PC-9 (cell line): ENCODE data around the gene FOXA1. TPM values are rescaled to one million over a fixed set of nuclear protein-coding genes. Genes with fewer than 3 reads are reported as not detected.

Source experiments
- BruUV-seq: library from RNA; stranded (reverse); fragments of 400-500 nt; replicated peaks from 2 replicates; lab custom pipeline; 2021; lab: Mats Ljungman, UMichigan
- CTCF ChIA-PET: fragments of 300-600 bp; sonication (Branson Sonifier 250); formaldehyde crosslinking; loops from one replicate; lab custom pipeline; 2022; ENCODE audit warnings: antibody characterized with exemption; lab: Charles Lee
- POLR2A ChIA-PET: fragments of 300-600 bp; sonication (Branson Sonifier 250); formaldehyde crosslinking; loops from one replicate; lab custom pipeline; 2022; ENCODE audit warnings: antibody characterized with exemption; ENCODE audit not compliant: unreplicated experiment; lab: Charles Lee
- DNase-seq, 2 experiments: peaks; one replicate each; pipeline versions ENCODE4 v3.0.0 to v3.0.0-alpha.2; 2015 to 2022; ENCODE audit warnings: mixed read lengths in 1 of 2
- H2AFZ ChIP-seq: fragments of 200-600 bp; sonication (generic); 2 replicates; pipeline ENCODE4 v1.8.1; 2017; ENCODE audit warnings: antibody characterized with exemption
- H3F3A ChIP-seq: fragments of 200-600 bp; sonication (generic); 2 replicates; pipeline ENCODE4 v1.8.1; 2017; ENCODE audit warnings: antibody characterized with exemption, mild to moderate bottlenecking, low read depth; ENCODE audit not compliant: insufficient read depth
- H3K27ac ChIP-seq: fragments of 200-600 bp; sonication (generic); 2 replicates; pipeline ENCODE4 v1.6.1; 2016; ENCODE audit warnings: mixed run types
- H3K27me3 ChIP-seq: fragments of 200-600 bp; sonication (generic); 2 replicates; pipeline ENCODE4 v1.6.1; 2016; ENCODE audit warnings: low read depth, mixed run types; ENCODE audit not compliant: insufficient read depth
- H3K36me3 ChIP-seq: fragments of 200-600 bp; sonication (generic); 2 replicates; pipeline ENCODE4 v1.6.1; 2016; ENCODE audit warnings: low read depth, mixed run types
- H3K4me1 ChIP-seq: fragments of 200-600 bp; sonication (generic); replicated peaks from 2 replicates; pipeline ENCODE4 v1.6.1; 2016; ENCODE audit warnings: mixed run types; ENCODE audit not compliant: insufficient read depth
- H3K4me2 ChIP-seq: fragments of 200-600 bp; sonication (generic); 2 replicates; pipeline ENCODE4 v1.6.1; 2017; ENCODE audit warnings: mixed run types
- H3K4me3 ChIP-seq: fragments of 200-600 bp; sonication (generic); 2 replicates; pipeline ENCODE4 v1.6.1; 2016; ENCODE audit warnings: mixed run types
- H3K79me2 ChIP-seq: fragments of 200-600 bp; sonication (generic); 2 replicates; pipeline ENCODE4 v1.6.1; 2017; ENCODE audit warnings: low read depth, mixed run types
- H3K9me2 ChIP-seq: fragments of 200-600 bp; sonication (generic); 2 replicates; pipeline ENCODE4 v1.8.1; 2017; ENCODE audit warnings: mild to moderate bottlenecking; ENCODE audit not compliant: insufficient read depth
- H3K9me3 ChIP-seq: fragments of 200-600 bp; sonication (generic); 2 replicates; pipeline ENCODE4 v1.8.1; 2016; ENCODE audit warnings: low read depth; ENCODE audit not compliant: insufficient read depth
- H4K20me1 ChIP-seq: fragments of 200-600 bp; sonication (generic); 2 replicates; pipeline ENCODE4 v1.8.1; 2017; ENCODE audit not compliant: insufficient read depth
- EZH2 ChIP-seq: fragments of 200-600 bp; sonication (generic); IDR thresholded peaks from 2 replicates; pipeline ENCODE4 v1.8.0; 2017; ENCODE audit warnings: antibody characterized with exemption, low read depth
- intact Hi-C: fragments of 100-400 bp; cut with micrococcal nuclease; formaldehyde crosslinking; loops from one replicate; pipeline ENCODE4 v1.10.0; 2022; ENCODE audit not compliant: unreplicated experiment
- total RNA-seq: library from RNA; stranded (reverse); gene quantifications from 2 replicates; pipeline ENCODE4 v1.2.3, GENCODE V29; 2021
- TF ChIP-seq, protein P1 (sequence below): fragments of 200-600 bp; sonication (generic); conservative IDR thresholded peaks from 2 replicates; pipeline ENCODE4 v1.6.1; 2017; ENCODE audit warnings: mixed run types, antibody characterized with exemption, mild to moderate bottlenecking, moderate library complexity

Gene FOXA1
- total RNA-seq, 1 experiment from 2014 or later = 35.4 TPM

DNA sequence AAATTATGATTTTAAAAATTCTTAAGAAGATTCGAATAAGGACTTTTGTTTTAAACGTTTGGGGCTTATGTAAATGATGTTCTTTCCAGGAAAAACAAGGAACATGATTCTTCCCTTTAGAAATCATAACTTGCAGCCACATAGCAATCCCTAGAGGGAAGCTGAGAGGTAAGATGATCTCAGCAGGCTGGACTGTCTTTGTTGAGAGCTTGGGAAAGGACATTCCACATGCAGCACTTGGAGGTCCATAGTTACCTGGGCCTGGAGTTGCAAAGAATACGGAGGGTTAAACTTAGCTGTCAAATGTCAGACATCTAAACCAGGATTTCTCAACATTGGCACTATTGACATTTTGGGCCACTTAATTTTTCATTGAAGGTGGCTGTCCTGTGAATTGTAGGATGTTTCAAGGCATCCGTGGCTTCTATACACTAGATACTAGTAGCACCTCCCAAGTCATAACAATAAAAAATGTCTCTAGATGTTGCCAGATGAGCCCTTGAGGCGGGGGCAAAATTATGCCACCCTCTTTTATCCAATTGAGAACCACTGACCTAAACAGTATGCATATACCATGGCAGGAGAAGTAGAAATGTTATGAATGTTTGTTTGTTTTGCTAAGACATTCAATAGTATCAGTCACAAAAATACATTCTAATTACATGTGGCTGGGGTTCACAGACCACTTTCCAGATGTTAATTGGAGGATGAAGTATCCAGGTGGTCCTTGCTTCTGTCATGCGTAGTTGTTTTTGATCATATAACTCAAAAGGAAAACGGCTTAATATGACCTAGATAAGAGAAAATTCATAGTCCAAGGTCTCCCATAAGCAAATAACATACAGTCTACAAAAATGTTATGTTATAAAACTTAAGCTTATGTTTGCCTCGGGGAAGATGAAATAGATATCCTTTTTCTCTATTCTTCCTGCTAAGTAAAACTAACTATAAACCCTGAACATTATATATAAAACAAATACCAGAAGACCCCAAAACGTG, 30.8 kb upstream of the FOXA1 start:
- no peak for DNase-seq
- Histone ChIP-seq H3F3A (no peaks in the 10 kb centered on the region), H3K4me3 (no peak overlapping the region), H3K4me2 (no peak overlapping the region), H3K9me2 (no peaks in the 10 kb centered on the region), H3K27ac (no peak overlapping the region), H4K20me1 (no peaks in the 10 kb centered on the region), H3K9me3 (no peaks in the 10 kb centered on the region), H3K79me2 (no peaks in the 10 kb centered on the region), H3K36me3 (no peaks in the 10 kb centered on the region), H3K4me1 (peaks cover 14% of the 10 kb centered on the region), H2AFZ (no peak overlapping the region), H3K27me3 (no peaks in the 10 kb centered on the region)
- ChIA-PET POLR2A (no interaction called here), CTCF (interaction anchor here (0.7 kb wide), 1 partner anchor 27 kb away, joined by 4 read pairs; no protein-coding TSS in a partner anchor)
- TF ChIP-seq, protein P1, sequence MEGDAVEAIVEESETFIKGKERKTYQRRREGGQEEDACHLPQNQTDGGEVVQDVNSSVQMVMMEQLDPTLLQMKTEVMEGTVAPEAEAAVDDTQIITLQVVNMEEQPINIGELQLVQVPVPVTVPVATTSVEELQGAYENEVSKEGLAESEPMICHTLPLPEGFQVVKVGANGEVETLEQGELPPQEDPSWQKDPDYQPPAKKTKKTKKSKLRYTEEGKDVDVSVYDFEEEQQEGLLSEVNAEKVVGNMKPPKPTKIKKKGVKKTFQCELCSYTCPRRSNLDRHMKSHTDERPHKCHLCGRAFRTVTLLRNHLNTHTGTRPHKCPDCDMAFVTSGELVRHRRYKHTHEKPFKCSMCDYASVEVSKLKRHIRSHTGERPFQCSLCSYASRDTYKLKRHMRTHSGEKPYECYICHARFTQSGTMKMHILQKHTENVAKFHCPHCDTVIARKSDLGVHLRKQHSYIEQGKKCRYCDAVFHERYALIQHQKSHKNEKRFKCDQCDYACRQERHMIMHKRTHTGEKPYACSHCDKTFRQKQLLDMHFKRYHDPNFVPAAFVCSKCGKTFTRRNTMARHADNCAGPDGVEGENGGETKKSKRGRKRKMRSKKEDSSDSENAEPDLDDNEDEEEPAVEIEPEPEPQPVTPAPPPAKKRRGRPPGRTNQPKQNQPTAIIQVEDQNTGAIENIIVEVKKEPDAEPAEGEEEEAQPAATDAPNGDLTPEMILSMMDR = no peak
- TF ChIP-seq EZH2 = no peak
- BruUV-seq = no TSS peak
- intact Hi-C loops = no loop called here

GRCh38 chr14:37623971-37624370, 28.9 kb upstream of the FOXA1 start:
- Histone ChIP-seq H3K27me3 (no peaks in the 10 kb centered on the region), H2AFZ (no peak overlapping the region), H3F3A (no peaks in the 10 kb centered on the region), H3K79me2 (no peaks in the 10 kb centered on the region), H3K27ac (peak overlapping the region; percentile 31; the same call in 1 of the 2 replicates), H3K36me3 (no peaks in the 10 kb centered on the region), H4K20me1 (no peaks in the 10 kb centered on the region), H3K4me1 (peaks cover 14% of the 10 kb centered on the region), H3K9me2 (no peaks in the 10 kb centered on the region), H3K4me3 (no peak overlapping the region), H3K9me3 (no peaks in the 10 kb centered on the region), H3K4me2 (no peak overlapping the region)
- intact Hi-C loops = no loop called here
- no peak for DNase-seq
- ChIA-PET POLR2A (interaction anchor here (0.6 kb wide), 1 partner anchor 1479 kb away, joined by 3 read pairs; no protein-coding TSS in a partner anchor), CTCF (no interaction called here)
- no TSS peak for BruUV-seq
- no peak for TF ChIP-seq EZH2
- TF ChIP-seq, protein P1 = no peak

GRCh38 chr14:37623426-37623951, 28.4 kb upstream of the FOXA1 start:
- Histone ChIP-seq H3K27ac (peak overlapping the region; percentile 31; the same call in 1 of the 2 replicates), H3K4me1 (peaks cover 14% of the 10 kb centered on the region), H3K27me3 (no peaks in the 10 kb centered on the region), H3K4me3 (no peak overlapping the region), H4K20me1 (no peaks in the 10 kb centered on the region), H3K79me2 (no peaks in the 10 kb centered on the region), H2AFZ (no peak overlapping the region), H3K4me2 (no peak overlapping the region), H3K9me3 (no peaks in the 10 kb centered on the region), H3K36me3 (no peaks in the 10 kb centered on the region), H3F3A (no peaks in the 10 kb centered on the region), H3K9me2 (no peaks in the 10 kb centered on the region)
- peak; percentile 35 to 41 for DNase-seq
- ChIA-PET POLR2A (interaction anchor here (0.5 to 0.6 kb wide), 2 partner anchors 1480 to 1509 kb away, joined by 3 to 18 read pairs; no protein-coding TSS in a partner anchor), CTCF (no interaction called here)
- intact Hi-C loops = no loop called here
- TF ChIP-seq EZH2 = no peak
- TF ChIP-seq, protein P1 = no peak
- no TSS peak for BruUV-seq
